Esophagus (tissue), 2 donors: ENCODE results near the gene SMIM10L2A. TPM values are rescaled to one million over a fixed set of nuclear protein-coding genes. Genes with fewer than 3 reads are reported as not detected.
"Not testable (repeated sequence)": the region's sequence is repeated elsewhere in the genome, so short reads cannot be mapped to it uniquely, and the experiment has no call there.

ENCODE experiments used
- H3K27ac ChIP-seq, 2 donors: one replicate each; pipeline ENCODE4 v1.5.1; 2013; ENCODE audit warnings: low read depth in 2 of 2, mild to moderate bottlenecking in 2 of 2, inconsistent platforms in 1 of 2, low read length in 1 of 2, moderate library complexity in 1 of 2
- H3K27me3 ChIP-seq, 2 donors: one replicate each; pipeline ENCODE4 v1.6.1; 2013; ENCODE audit warnings: low read length in 2 of 2, control low read depth in 1 of 2, mild to moderate bottlenecking in 1 of 2; ENCODE audit not compliant: insufficient read depth in 2 of 2, control insufficient read depth in 1 of 2
- H3K36me3 ChIP-seq, 2 donors: one replicate each; pipeline ENCODE4 v1.6.1; 2013; ENCODE audit warnings: low read length in 1 of 2; ENCODE audit not compliant: control insufficient read depth in 2 of 2, insufficient read depth in 2 of 2
- H3K4me1 ChIP-seq, 2 donors: one replicate each; pipeline ENCODE4 v1.6.1; 2013; ENCODE audit warnings: low read length in 1 of 2; ENCODE audit not compliant: control insufficient read depth in 2 of 2, insufficient read depth in 2 of 2
- H3K4me3 ChIP-seq, 2 donors: one replicate each; pipeline ENCODE4 v1.5.1; 2013; ENCODE audit warnings: low read length in 2 of 2, mild to moderate bottlenecking in 2 of 2, low read depth in 1 of 2, moderate library complexity in 1 of 2
- H3K9me3 ChIP-seq, 2 donors: one replicate each; pipeline ENCODE4 v1.6.1; 2013; ENCODE audit warnings: mild to moderate bottlenecking in 2 of 2, low read depth in 1 of 2, low read length in 1 of 2, moderate library complexity in 1 of 2; ENCODE audit not compliant: control insufficient read depth in 2 of 2, insufficient read depth in 1 of 2
- WGBS, 2 donors: extraction: QIAGEN DNeasy Blood & Tissue Kit; methylation state at CpG; one replicate each; pipeline ENCODE4 v1.1.7; 2013; 5-methylcytosine and 5-hydroxymethylcytosine counted together
- polyA plus RNA-seq, 2 donors: library from polyadenylated mRNA; stranded (reverse); fragments of 200-250 nt; gene quantifications; one replicate each; pipeline ENCODE4 v1.2.3, GENCODE V29; 2013
- donor health status: healthy with polysubstance abuse.
- donor health status: Bipolar disorder and iron deficiency.

Gene SMIM10L2A
- polyA plus RNA-seq, 2 donors, result 0.76 to 1.2 TPM

DNA sequence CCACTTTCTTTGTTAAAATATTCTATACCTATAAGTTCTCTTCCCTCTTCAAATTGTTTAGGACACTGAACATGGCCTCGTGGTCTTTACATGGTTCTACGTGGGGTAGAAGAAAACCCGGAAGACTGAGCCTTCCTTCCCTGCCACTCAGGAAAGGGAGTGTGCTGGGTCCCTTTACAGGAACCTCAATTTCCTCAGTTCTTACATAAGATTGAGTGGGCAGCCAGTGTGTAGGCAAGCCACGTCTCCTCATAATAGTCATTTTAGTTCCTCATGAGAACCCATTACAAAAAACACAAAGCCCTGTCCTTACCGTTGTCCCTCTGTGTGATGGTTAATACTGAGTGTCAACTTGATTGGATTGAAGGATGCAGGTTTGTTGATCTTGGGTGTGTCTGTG is 28.7 kb upstream of the SMIM10L2A start:
- H3K4me3 ChIP-seq, result no peak overlapping the region
- H3K27me3 ChIP-seq, result no peaks in the 10 kb centered on the region
- H3K27ac ChIP-seq, result no peak overlapping the region
- H3K4me1 ChIP-seq, result no peaks in the 10 kb centered on the region
- no peaks in the 10 kb centered on the region for H3K9me3 ChIP-seq
- 70 to 73% methylated on average over 5 of the region's 5 CpGs for WGBS, 2 donors
- H3K36me3 ChIP-seq, result no peaks in the 10 kb centered on the region

DNA sequence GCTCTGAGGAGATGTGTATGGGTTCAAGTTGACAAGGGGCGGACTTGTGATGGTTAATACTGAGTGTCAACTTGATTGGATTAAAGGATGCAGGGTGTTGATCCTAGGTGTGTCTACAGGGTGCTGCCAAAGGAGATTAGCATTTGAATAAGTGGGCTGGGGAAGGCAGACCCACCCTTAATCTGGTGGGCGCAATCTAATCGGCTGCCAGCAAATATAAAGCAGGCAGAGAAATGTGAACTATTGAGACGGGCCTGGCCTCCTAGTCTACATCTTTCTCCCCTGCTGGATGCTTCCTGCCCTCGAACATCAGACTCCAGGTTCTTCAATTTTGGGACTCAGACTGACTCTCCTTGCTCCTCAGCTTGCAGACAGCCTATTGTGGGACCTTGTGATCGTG is 26.7 kb upstream of the SMIM10L2A start:
- no peaks in the 10 kb centered on the region for H3K4me1 ChIP-seq
- H3K9me3 ChIP-seq, result no peaks in the 10 kb centered on the region
- H3K36me3 ChIP-seq, result no peaks in the 10 kb centered on the region
- WGBS, 2 donors, result 66 to 84% methylated on average over 5 to 6 of the region's 6 CpGs
- no peak overlapping the region for H3K27ac ChIP-seq
- H3K4me3 ChIP-seq, result no peak overlapping the region
- H3K27me3 ChIP-seq, result no peaks in the 10 kb centered on the region

DNA sequence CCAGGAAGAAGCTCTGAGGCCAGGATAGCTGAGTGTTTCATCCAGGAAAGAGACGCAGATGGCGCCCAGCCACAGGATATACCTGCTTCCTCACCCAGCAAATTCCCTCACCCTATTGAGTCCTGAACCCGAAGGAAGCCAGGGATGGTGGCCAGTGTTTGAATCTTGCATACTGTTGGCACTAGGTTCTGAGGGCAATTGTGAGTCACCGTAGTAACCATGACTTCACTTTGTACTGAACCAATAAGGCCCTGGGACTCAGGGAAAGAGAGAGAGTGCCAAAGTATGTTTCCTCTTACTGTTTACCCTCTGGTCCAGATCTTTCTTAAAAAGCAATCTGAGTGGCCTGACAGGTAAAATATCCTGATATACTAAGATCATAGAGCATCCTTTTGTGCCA is 25.6 kb upstream of the SMIM10L2A start:
- H3K4me3 ChIP-seq, result no peak overlapping the region
- 51 to 72% methylated on average over 4 of the region's 4 CpGs for WGBS, 2 donors
- H3K4me1 ChIP-seq, result no peaks in the 10 kb centered on the region
- H3K27me3 ChIP-seq, result no peaks in the 10 kb centered on the region
- no peak overlapping the region for H3K27ac ChIP-seq
- no peaks in the 10 kb centered on the region for H3K36me3 ChIP-seq
- H3K9me3 ChIP-seq, result no peaks in the 10 kb centered on the region

DNA sequence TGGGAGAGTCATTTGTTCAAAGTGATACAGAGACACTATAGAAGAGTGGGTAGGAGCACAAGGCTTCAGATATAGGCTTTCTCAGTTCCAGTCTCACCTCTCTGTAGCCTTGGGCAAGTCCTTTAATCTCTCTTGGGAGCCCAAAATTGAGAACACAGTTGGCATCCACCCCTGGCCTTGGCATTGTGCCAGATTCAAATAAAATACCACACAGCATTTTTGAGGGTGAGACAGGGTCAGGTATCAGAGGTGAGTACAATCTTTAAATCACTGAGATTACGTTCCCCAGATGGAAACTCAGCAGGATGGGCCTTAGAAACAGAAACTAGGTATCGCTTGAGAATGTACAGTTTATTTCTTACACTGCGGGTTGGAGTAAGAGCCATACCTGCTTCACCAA is 25.2 kb upstream of the SMIM10L2A start:
- Histone ChIP-seq H3K4me1 (no peaks in the 10 kb centered on the region), H3K9me3 (no peaks in the 10 kb centered on the region), H3K36me3 (no peaks in the 10 kb centered on the region), H3K4me3 (no peak overlapping the region), H3K27ac (no peak overlapping the region), H3K27me3 (no peaks in the 10 kb centered on the region)
- 75 to 85% methylated on average over 3 of the region's 3 CpGs for WGBS, 2 donors

DNA sequence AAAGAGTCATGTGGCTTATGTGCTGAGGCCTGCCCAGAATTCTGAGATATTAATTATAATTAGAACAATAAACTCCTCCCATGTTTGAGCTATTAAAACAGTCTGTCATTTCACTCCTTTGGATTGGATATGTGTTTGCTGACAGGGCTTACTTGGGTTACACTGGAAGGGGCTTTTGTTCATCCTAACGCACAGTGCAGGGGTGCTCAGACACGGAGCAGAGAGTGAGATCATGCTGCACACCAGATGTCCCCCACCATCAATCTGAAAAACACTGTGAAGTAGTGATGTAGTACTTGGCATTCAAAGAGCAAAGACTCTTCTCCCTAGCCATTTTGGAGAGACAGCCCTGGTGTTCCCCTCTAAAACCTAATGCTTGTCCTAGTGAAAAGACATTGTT is 24.1 kb upstream of the SMIM10L2A start:
- Histone ChIP-seq H3K36me3 (no peaks in the 10 kb centered on the region), H3K9me3 (no peaks in the 10 kb centered on the region)

DNA sequence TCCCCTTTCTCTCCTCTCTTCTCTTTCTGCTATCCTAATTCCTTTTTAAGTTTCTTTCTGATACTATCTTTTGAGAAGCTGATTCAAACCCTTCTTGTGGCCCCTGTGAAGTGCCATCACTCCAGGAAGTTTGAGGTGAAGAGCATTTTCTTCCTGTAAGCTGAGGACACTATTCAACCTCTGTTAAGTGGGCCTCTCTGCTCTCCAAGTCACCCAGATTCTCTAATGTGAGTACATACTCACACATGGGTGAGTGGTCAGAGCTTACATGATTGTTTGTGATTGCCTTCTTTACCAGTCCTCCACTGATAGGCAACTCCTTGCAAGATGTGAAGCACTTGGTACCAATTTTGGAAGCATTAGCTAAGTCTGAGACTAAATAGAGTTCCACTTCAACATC is 18.4 kb upstream of the SMIM10L2A start:
- Histone ChIP-seq H3K27me3 (no peaks in the 10 kb centered on the region), H3K27ac (no peak overlapping the region), H3K36me3 (no peaks in the 10 kb centered on the region), H3K9me3 (no peaks in the 10 kb centered on the region), H3K4me3 (no peak overlapping the region), H3K4me1 (no peaks in the 10 kb centered on the region)

More for the DNA sequence above, 24.1 kb upstream of the SMIM10L2A start:
- Histone ChIP-seq H3K4me1 (no peaks in the 10 kb centered on the region), H3K27me3 (no peaks in the 10 kb centered on the region), H3K27ac (no peak overlapping the region), H3K4me3 (no peak overlapping the region)
- 79 to 86% methylated on average over 2 of the region's 2 CpGs for WGBS, 2 donors

DNA sequence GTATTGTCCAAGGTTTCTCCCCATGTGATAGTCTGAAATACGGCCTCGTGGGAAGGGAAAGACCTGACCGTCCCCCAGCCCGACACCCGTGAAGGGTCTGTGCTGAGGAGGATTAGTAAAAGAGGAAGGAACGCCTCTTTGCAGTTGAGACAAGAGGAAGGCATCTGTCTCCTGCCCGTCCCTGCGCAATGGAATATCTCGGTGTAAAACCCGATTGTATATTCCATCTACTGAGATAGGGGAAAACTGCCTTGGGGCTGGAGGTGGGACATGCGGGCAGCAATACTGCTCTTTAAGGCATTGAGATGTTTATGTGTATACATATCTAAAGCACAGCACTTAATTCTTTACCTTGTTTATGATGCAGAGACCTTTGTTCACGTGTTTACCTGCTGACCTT is 15.3 kb upstream of the SMIM10L2A start:
- not testable (repeated sequence) for H3K27ac ChIP-seq, H3K4me3 ChIP-seq, H3K27me3 ChIP-seq, H3K9me3 ChIP-seq, H3K36me3 ChIP-seq, H3K4me1 ChIP-seq
- 31 to 37% methylated on average over 10 of the region's 12 CpGs for whole genome bisulfite sequencing, 2 donors

DNA sequence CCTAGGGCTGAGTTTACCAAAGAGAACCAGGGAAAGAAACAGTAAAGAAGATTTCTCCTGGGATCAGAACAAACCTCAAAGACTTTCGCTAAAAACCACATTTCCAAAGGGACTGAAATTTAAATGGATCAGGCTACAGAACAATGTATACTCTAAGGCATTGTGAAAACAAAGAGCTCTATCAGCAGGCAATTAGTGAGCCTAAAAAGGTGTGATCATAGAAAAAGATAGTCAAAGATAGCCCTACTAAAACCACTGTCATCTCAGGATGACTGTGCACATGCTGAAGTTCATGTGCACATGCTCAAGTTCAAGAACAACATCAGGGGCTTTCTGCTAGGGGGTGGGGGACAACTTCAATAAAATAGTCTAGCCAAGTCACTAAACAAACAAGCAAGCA is 12.9 kb upstream of the SMIM10L2A start:
- no peaks in the 10 kb centered on the region for H3K9me3 ChIP-seq
- H3K4me3 ChIP-seq, result no peak overlapping the region
- H3K27me3 ChIP-seq, result no peaks in the 10 kb centered on the region
- 56 to 92% methylated on average over 1 of the region's 1 CpG for WGBS, 2 donors
- H3K4me1 ChIP-seq, result no peaks in the 10 kb centered on the region
- no peaks in the 10 kb centered on the region for H3K36me3 ChIP-seq
- no peak overlapping the region for H3K27ac ChIP-seq

DNA sequence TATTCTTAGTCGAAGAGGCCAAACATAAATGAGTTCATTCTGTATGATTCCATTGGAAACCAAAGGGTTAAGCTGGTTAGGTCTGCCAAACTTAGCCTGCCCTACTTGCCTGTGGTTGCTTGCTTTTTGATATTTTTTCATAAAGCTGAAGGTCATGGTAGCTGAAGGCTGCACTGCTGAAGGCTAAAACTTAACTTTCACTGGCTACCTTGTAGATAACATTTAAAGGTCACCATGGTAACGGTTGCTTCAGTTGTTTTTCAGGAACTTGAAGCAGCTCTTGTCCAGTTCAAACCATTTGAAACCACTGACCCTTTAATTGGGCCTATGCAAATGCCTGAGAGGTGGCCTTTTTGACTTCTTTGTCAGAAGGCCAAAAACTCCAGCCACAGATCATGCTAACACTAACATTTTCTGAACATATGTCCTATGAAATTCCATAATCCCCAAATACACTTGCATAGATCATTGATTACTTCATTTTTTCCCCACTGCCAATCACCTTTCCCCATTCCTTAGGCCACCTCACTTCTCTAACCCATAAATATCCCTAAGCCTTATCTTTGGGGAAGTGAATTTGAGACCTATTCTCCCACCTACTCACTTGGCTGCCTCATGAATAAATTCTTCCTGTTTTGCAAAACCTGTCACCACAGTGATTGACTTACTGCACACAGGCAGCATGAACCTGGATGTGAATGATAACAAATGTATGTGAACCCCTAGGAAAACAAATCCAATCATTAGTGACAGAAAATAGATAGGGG is 10.7 kb upstream of the SMIM10L2A start:
- no peaks in the 10 kb centered on the region for H3K36me3 ChIP-seq
- no peak overlapping the region for H3K4me3 ChIP-seq
- no peak overlapping the region for H3K27ac ChIP-seq
- no peaks in the 10 kb centered on the region for H3K4me1 ChIP-seq
- no peaks in the 10 kb centered on the region for H3K9me3 ChIP-seq
- no peaks in the 10 kb centered on the region for H3K27me3 ChIP-seq
- 50 to 73% methylated on average over 2 of the region's 2 CpGs for WGBS, 2 donors

DNA sequence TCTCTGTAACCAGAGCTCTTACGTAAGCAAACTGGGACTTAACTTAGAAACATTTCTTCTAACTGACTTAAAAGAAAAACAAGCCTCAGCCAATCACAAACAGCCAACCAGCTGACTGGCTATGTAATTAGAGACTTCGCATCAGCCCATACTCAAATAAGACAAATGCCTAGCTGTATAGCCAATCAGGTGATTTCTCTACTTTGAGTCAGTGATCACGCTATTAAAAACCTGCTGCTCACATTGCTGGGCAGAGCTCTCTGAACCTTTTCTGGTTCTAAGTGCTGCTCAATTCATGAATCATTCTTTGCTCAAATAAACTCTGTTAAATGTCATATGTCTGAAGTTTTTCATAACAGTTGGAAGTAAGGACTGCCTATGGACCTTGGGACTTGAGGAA is 9.9 kb upstream of the SMIM10L2A start:
- no peaks in the 10 kb centered on the region for H3K9me3 ChIP-seq
- H3K27ac ChIP-seq, result no peak overlapping the region
- H3K4me3 ChIP-seq, result no peak overlapping the region
- no peaks in the 10 kb centered on the region for H3K27me3 ChIP-seq
- H3K36me3 ChIP-seq, result no peaks in the 10 kb centered on the region
- 84 to 88% methylated on average over 3 of the region's 3 CpGs for WGBS, 2 donors
- H3K4me1 ChIP-seq, result no peaks in the 10 kb centered on the region
